Measurements from ENCODE around the gene DNAJC11.
A peak's percentile ranks its signal among the peaks of the same experiment; 100 is the strongest.
"Not testable (repeated sequence)": the region's sequence is repeated elsewhere in the genome, so short reads cannot be mapped to it uniquely, and the experiment has no call there.

The DNAJC11 gene

DNA sequence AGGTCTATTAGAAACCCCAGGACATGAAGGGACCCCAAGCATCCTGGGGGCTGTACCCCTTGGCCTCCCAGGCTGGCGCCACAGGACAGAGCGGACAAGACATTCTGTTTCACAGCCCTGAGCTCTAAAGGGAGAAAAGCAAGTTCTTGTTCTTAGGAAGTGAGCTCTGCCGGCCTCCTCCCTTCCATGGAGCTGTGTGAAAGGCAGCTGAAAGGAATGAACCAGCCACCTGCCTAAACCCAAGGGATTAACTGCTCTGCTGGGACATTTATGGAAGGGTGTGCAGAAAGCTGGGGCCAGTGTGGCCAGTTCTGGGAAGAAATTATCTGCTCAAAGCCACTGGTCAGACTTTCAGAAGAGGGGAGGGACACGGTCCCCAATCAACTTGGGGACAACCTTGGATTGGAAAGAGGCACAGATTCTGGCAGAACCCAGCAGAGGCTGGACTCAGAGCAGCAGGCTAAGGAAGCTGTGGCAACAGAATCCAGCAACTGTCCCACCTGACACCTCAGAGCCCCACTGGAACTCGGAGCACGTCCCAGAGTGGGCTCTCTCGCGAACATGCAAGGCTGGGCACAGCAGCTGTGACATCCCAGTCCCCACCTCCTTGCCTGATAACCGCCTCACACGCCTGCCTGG, 101.1 kb downstream of the DNAJC11 start:
- DNase-seq (ENCODE audit: low read depth in 2 of 2): no peak

GRCh38 chr1:6599991-6600390, 101.6 kb downstream of the DNAJC11 start:
- DNase-seq (ENCODE audit: low read depth in 2 of 2): not testable (repeated sequence)

DNA sequence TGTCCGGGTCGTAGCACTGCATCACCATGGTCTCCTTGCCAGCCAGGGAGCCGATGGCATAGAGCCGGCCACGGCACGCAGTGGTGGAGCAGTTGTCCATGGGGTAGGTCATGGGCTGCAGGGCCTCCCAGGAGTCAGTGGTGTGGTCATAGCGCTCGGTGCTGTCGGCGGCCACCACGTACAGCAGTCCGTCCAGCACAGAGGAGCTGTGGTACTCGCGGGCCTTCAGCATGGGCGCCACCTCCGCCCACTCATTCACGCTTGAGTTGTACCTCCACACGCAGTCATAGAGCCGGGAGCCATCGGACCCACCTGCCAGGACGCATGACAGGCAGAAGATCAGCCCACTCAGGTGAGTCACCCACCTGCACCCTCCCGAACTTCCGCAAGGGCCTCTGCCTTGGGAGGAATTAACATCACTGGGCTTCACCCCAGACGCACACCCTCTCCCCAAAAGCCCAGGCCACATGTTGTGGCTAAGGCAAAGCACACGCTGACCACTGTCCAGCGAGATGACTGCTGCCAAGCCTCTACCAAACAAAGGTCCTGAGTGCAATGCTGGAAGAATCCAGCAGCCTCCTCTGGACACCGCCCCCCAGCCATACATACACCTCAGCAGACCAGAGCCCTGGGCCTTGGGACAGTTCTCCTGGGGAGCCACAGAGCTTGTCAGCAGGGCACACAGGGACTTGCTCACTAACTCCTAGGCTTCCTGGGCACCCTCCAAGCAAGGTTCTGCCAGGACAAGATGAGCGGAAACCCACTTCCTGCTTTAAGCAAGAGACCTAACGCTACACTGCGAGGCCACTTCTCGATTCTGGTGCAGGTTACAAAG, 102.3 kb downstream of the DNAJC11 start:
- DNase-seq (ENCODE audit: low read depth in 2 of 2): peak; percentile 61 to 70

DNA sequence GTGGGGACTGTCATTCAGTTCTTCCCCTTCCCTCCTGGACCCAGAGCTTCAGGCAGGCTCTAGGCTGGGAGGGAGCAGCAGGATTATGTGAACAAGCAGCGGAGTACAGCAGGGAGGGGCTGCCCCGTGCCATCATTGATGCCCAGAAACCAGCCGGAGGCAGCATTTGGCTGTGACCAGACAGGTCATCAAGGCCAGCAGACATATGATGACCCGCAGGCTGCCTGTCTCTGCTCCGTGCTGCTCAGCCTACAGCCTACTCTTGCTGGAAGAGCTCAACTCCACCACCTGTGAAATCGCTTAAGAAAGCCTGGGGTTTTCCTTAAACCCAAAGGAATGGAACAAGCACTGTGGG, 103.9 kb downstream of the DNAJC11 start:
- DNase-seq (ENCODE audit: low read depth in 2 of 2): no peak

DNA sequence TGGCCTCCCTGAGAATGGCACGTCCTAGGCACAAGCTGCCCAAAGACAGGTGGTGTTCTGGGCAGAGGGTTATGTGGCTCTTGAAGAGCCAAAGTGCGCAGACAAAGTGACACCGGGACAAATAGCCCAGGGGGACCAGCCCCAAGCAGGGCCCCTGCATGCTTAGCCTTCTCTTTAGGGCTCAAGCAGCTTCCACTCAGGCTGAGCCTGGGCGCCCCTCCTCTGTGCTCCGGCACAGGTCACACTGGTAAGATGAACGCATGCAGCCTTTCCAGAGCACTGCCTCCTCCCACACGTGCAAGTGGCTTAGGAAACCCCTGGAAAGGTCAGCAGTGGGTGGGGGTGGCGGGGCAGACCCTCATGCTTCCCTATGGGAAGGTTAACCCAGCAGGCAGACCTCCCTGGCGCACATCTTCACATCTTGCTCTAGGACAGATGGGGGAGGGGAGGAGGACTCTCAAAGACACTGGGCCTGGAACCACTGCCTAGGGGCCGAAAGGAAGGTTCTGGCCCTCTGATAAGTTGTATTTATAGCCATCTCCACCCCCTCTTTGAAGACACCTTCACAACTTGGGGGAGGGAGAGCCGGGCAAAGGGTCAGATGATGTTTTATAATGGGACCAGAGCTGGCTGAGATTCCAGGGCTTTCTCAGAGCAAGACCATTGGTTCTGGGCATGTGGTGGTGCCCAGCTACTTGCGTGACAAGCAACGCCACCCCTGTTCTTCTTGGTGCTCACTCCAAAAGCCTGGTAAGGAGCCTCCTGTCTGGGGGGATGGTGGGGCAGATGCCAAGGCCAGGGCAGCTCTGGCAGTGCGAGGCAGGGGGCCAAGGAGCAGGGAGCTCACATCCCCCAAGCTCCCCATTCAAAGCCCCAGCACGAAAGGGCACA, 104.5 kb downstream of the DNAJC11 start:
- no peak for DNase-seq (ENCODE audit: low read depth in 2 of 2)

GRCh38 chr1:6596351-6596750, 105.3 kb downstream of the DNAJC11 start:
- DNase-seq (ENCODE audit: low read depth in 2 of 2): no peak

GRCh38 chr1:6594977-6595740, 106.5 kb downstream of the DNAJC11 start:
- DNase-seq (ENCODE audit: low read depth in 2 of 2): no peak

DNA sequence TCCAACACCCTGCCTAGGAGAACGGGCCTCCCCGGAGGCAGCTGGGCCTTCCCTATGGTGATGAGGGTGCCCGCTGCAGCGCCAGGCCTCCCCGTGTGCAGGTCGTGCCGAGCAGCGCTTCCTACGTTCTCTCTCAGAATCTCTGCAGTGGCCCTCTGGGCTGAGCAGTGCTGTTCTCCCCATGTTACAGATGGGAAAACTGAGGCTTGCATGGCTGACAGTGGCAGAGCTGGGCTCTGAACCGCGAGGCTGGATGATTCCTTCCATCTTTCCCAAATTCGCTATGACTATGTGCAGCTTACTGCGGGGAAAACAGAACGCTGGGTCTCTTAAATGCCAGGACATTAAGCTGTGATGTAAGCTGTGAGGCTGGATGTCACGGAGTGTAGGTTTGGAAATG, 107.8 kb downstream of the DNAJC11 start:
- no peak for DNase-seq (ENCODE audit: low read depth in 2 of 2)

DNA sequence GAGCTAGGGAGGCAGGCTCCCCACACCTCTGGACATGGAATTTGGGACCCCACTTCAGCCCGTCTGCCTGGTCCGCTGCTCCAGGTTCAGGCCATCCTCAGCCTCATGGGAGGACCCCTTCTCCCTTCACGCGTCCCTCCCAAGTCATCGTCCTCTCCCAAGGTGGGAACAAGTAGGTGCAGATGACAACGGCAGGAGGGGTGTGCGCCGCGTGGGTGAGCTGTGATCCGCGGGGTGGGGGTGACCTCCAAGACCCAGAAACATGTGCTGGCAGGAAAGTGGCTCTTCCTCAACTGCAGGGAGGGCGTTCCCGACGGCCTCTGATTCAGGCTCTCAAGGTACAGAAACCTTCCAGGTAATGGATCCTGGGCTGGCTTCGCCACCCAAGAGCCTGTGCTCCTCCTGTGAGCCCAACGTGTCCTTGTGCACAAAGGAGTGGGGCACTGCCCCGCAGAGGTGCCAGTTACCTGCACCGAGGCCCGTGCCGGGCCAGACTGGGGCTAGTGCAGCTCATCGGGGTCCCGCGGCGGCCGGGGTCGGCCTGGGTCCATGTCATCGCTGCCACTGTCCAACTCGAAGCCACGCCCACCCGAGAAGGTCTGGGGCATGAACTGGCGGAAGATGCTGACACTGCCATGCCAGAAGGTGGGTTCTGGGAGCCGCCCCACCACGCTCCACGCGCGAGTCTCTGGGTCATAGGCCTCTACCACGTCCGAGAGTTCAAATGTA, 108.6 kb downstream of the DNAJC11 start:
- DNase-seq (ENCODE audit: low read depth in 2 of 2): no peak

DNA sequence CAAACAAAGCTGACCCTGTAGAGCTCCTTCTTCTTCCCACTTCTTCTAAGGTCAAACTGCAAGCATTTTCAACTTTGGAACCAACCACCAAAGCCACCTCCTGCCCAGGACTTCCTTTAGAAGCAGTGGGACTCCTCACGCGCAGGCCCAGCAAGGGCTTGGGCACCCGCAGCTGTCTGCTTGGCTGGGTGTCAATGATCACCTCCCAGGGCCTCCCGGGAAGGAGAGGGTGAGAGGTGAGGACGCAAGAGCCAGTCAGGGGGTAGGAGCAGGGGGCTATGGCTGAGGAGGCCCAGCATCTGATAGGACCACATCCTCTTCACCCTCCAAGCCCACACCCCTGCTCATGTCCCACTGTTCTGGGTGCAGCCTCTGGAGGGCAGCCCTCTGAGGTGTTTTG, 109.2 kb downstream of the DNAJC11 start:
- DNase-seq (ENCODE audit: low read depth in 2 of 2): no peak

DNA sequence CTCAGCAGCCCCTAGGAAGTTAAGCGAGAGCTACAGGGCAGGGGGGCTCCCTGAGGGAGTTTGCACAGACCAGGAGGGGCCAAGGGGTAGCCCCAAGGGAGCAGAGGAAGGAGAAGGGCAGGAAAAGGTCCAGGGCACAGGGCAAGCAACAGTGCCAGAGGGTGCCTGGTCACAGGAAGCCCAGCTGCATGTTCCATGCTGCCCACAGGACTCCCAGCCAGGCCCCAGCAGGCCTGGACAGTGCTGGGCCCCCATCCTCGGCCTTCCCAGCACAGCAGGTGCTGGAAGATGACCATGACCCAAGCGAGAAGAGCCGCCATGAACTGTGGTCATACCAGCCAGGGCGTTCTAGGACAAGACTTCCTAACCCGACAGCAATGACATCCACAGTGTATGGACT, 110.0 kb downstream of the DNAJC11 start:
- no peak for DNase-seq (ENCODE audit: low read depth in 2 of 2)

- DNase-seq (ENCODE audit: low read depth in 2 of 2): no peak
Measured at GRCh38 chr1:6591222-6591621, 110.4 kb downstream of the DNAJC11 start.

DNA sequence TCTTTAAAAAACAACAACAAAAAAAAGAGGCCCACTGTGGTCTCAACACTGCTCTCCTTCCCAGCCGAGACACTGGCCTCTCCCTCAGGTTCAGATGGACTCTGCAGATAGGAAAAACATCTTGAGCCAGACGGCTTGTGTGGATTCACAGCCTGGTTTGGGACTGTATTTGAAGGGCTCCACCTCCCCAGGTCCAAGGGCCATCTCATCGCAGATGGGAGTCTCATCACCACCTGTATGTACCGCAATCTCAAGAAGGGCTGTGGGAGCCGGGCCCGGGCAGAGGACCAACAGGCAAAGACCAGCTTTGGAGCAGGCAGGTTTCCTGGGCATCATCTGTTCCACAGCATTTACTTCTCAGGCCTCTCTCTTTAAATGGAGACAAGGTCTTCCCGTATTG, 111.6 kb downstream of the DNAJC11 start:
- no peak for DNase-seq (ENCODE audit: low read depth in 2 of 2)

GRCh38 chr1:6588893-6589520, 112.6 kb downstream of the DNAJC11 start:
- no peak for DNase-seq (ENCODE audit: low read depth in 2 of 2)

DNA sequence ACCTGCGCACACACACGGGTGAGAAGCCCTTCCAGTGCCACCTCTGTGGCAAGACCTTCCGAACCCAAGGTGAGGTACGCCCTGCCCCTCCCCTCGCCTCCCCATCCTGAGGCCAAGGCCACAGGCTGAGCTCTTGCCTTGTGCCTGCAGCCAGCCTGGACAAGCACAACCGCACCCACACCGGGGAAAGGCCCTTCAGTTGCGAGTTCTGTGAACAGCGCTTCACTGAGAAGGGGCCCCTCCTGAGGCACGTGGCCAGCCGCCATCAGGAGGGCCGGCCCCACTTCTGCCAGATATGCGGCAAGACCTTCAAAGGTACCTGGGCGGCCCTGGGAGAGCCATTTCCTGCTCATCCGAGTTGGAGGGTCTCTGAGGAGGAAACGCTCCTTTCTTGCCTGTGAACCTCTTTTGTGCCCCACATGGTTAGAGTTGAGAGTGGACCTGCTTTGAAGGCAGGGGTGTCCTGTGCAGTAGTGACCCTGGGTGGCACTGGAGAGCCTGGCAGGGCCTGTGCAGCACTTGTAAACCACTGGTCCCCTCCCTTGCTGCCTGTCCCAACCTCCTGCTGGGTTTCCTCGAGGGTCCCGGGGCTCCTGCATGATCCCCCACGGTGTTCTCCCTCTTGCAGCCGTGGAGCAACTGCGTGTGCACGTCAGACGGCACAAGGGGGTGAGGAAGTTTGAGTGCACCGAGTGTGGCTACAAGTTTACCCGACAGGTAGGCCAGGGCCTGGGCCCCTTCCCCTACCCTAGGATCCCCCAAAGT, 113.3 kb downstream of the DNAJC11 start:
- no peak for DNase-seq (ENCODE audit: low read depth in 2 of 2)

- DNase-seq (ENCODE audit: low read depth in 2 of 2): no peak
Measured at GRCh38 chr1:6587261-6588005, 114.2 kb downstream of the DNAJC11 start.

DNA sequence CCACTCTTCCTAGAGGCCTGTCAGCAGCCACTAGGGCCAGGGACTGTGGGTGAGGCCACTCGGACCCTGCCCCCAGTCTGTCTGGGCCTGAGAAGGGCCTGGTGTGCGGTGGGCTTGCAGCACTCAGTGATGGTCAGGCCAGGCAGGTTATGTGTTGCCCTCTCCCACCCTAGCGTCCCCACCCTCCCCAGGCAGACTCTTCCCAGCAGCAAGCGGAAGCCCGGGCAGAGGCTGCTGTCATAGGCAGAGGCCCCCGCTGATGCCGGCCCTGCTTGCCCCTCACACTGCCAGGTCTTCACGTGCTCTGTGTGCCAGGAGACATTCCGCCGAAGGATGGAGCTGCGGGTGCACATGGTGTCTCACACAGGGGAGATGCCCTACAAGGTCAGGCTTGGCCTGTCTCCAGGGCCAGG, 115.2 kb downstream of the DNAJC11 start:
- no peak for DNase-seq (ENCODE audit: low read depth in 2 of 2)

DNA sequence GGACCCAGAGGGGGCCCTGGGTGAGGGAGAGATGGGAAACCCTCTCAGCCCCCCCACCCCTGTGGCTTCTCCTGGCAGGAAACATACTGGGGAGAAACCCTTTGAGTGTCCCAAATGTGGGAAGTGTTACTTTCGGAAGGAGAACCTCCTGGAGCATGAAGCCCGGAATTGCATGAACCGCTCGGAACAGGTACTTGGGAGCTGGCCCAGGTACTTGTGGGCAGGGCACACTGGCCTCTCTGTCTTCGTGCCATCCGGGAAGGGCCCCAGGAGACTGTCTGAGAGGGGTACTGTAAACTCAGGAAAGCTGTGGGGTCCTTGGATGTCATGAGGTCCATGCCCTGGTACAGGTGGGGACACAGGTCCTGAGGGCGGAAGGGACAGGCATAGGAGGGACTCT, 115.8 kb downstream of the DNAJC11 start:
- DNase-seq (ENCODE audit: low read depth in 2 of 2): no peak

- DNase-seq (ENCODE audit: low read depth in 2 of 2): no peak
Measured at GRCh38 chr1:6585081-6585722, 116.4 kb downstream of the DNAJC11 start.

Measured in stimulated activated CD8-positive, alpha-beta memory T cell treated with anti-CD3 and anti-CD28 coated beads, Interleukin-7, amount 100 ng/mL, for 4 hours (primary cell).